22Rv1 (cell line): ENCODE results near the gene ATPAF1.

ENCODE experiments used
- H3K27ac ChIP-seq: fragments of 450-650 bp; 2 replicates; pipeline ENCODE4 v1.5.1; 2017
- CTCF ChIP-seq: fragments of 450-650 bp; IDR thresholded peaks from 2 replicates; pipeline ENCODE4 v1.5.1; 2017; ENCODE audit warnings: mild to moderate bottlenecking
- ZFX ChIP-seq: fragments of 450-650 bp; IDR thresholded peaks from 2 replicates; pipeline ENCODE4 v1.6.1; 2017; ENCODE audit warnings: antibody characterized with exemption, borderline replicate concordance

ATPAF1 gene

GRCh38 chr1:46679789-46680573 is 11.8 kb upstream of the ATPAF1 start:
- H3K27ac ChIP-seq, result no peak overlapping the region
- no peak for TF ChIP-seq ZFX
- no peak for TF ChIP-seq CTCF

GRCh38 chr1:46677339-46677738 is 9.2 kb upstream of the ATPAF1 start:
- H3K27ac ChIP-seq, result no peak overlapping the region
- TF ChIP-seq ZFX, result no peak
- TF ChIP-seq CTCF, result no peak

DNA sequence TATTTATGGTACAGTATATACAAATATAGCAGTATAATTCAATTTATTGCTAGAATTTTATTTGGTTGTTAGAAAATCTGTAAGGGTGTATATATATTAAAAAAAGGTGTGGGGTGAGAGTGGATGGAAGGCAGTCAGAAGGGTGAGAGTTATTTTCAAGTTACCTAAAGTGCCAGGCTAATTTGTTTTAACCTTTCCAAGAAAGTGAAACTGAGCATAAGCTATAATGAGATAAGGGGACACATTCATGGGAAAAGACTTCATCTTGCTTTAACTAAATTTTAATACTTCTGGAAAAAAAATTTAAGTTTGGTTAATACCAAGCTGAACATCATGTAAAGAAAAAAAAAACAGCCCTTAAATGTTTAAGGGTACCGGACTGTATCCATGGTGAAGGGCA is 8.4 kb upstream of the ATPAF1 start:
- TF ChIP-seq ZFX (no peak), CTCF (no peak)
- no peak overlapping the region for H3K27ac ChIP-seq

- TF ChIP-seq ZFX (no peak), CTCF (no peak)
Observed at GRCh38 chr1:46675549-46676314, 7.6 kb upstream of the ATPAF1 start.

DNA sequence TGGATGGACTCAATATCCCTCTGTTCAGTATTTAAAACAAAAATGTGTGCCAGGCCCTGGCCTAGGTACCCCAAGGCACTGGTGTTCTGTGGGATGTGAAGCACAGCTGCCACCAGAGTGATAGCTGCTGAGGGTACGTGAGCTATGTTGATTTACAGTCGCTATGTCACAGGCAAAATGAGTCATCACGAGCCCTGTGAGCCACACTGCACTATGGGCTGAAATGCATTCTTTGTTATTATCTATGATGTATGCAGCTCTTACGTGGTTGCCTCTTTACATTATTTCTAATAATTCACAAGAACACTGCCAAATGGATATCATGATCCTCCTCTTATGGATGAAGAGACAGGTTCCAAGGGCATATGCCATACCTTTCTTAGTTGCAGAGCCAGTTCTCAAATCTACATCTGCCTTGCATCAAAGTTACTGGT is 5.6 kb upstream of the ATPAF1 start:
- H3K27ac ChIP-seq, result no peak overlapping the region
- no peak for TF ChIP-seq CTCF
- no peak for TF ChIP-seq ZFX

More at GRCh38 chr1:46675549-46676314, 7.6 kb upstream of the ATPAF1 start:
- H3K27ac ChIP-seq, result no peak overlapping the region

GRCh38 chr1:46672696-46673095 is 4.5 kb upstream of the ATPAF1 start:
- no peak for TF ChIP-seq ZFX
- no peak overlapping the region for H3K27ac ChIP-seq

DNA sequence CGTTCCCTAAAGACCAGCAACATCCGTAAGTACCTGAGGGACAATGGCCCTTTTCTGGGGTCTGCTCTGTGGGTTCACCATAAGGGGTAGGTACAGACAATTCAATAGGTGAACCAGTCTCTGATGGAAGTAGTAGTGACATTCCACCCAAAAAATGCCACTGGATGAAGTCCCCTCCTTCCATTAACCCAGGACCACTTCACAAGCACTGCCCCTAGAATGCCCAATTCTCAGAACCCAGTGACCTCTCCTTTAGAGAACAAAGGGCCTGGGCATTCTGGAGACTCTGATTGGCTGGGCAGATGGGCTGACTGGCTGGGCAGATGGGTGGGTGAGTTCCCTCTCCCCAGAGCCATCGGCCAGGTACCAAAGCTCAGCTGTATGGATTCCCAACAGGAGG is 3.4 kb upstream of the ATPAF1 start, which contains the start of gene TEX38:
TSS of gene TEX38 (plus strand) at position 301 of the 400 bp plus-strand sequence. CDS start at position 382, 81 bp downstream.
- no peak for TF ChIP-seq ZFX
- TF ChIP-seq CTCF, result no peak
- H3K27ac ChIP-seq, result no peak within 1 kb of the TSS
